K562 (cell line): ENCODE measurements around the gene CCP110. TPM values are rescaled to one million over a fixed set of nuclear protein-coding genes. Genes with fewer than 3 reads are reported as not detected.
A peak's percentile ranks its signal among the peaks of the same experiment; 100 is the strongest.

ENCODE experiments used
- ELF4 ChIP-seq: fragments of 450-650 bp; formaldehyde crosslinking; IDR thresholded peaks from 2 replicates; pipeline ENCODE4 v1.4.0; 2022; ENCODE audit warnings: missing genetic modification characterization
- FOSL1 ChIP-seq: fragments of 200-800 bp; sonication (Bioruptor generic); conservative IDR thresholded peaks from 2 replicates; pipeline ENCODE4 v1.6.1; 2016; ENCODE audit warnings: missing genetic modification characterization, missing compliant biosample characterization
- FOXP1 ChIP-seq: sonication (generic); formaldehyde crosslinking; IDR thresholded peaks from 2 replicates; pipeline ENCODE4 v1.8.0; 2022; ENCODE audit warnings: mild to moderate bottlenecking, missing genetic modification reagents
- KAT7 ChIP-seq: sonication (generic); formaldehyde crosslinking; IDR thresholded peaks from 2 replicates; pipeline ENCODE4 v1.8.0; 2022; ENCODE audit warnings: missing genetic modification reagents, mild to moderate bottlenecking, borderline replicate concordance
- MAFG ChIP-seq: fragments of 450-650 bp; conservative IDR thresholded peaks from 2 replicates; pipeline ENCODE4 v1.6.1; 2016; ENCODE audit warnings: missing genetic modification characterization, missing compliant biosample characterization
- NFE2 ChIP-seq: IDR thresholded peaks from 2 replicates; pipeline ENCODE4 v1.6.1; 2014; ENCODE audit warnings: antibody characterized with exemption, low read depth
- RB1 ChIP-seq: fragments of 450-650 bp; IDR thresholded peaks from 2 replicates; pipeline ENCODE4 v1.6.1; 2017; ENCODE audit warnings: low read depth, mild to moderate bottlenecking
- SMARCE1 ChIP-seq: fragments of 450-650 bp; IDR thresholded peaks from 2 replicates; pipeline ENCODE4 v1.7.1; 2016; ENCODE audit warnings: mild to moderate bottlenecking
- SP2 ChIP-seq: IDR thresholded peaks from 2 replicates; pipeline ENCODE4 v1.6.1; 2011; ENCODE audit warnings: mild to moderate bottlenecking, low read depth, low read length, moderate library complexity; ENCODE audit not compliant: poor library complexity, severe bottlenecking; ENCODE audit errors: extremely low read depth
- ZNF24 ChIP-seq: fragments of 450-650 bp; IDR thresholded peaks from 2 replicates; pipeline ENCODE4 v1.6.1; 2016
- ZNF263 ChIP-seq: sonication (generic); formaldehyde crosslinking; IDR thresholded peaks from 2 replicates; pipeline ENCODE4 v1.8.0; 2022; ENCODE audit warnings: mild to moderate bottlenecking, missing genetic modification reagents, borderline replicate concordance
- ZNF316 ChIP-seq: fragments of 450-650 bp; IDR thresholded peaks from 2 replicates; pipeline ENCODE4 v1.6.1; 2016
- polyA plus RNA-seq, 8 experiments: library from polyadenylated mRNA; depleted of rRNA in 4 of 8; stranded (reverse) in 5 of 8; unstranded in 3 of 8; fragments of >200 nt; fragmentation: Nextera tagmentation in 2 of 8; fragmentation: Illumina TruSeq in 1 of 8; extraction: Ambion mirVana in 2 of 8; extraction: Trizol in 1 of 8; gene quantifications; 2 replicates each; pipeline versions ENCODE4 v1.2.1 to v1.2.3, GENCODE V29; 2011 to 2014; ENCODE audit warnings: inconsistent platforms in 1 of 8, missing spikeins in 1 of 8
- total RNA-seq, 7 experiments: library from RNA; depleted of rRNA in 6 of 7; stranded (reverse); fragments of >200 nt in 6 of 7; fragmentation: Illumina TruSeq in 2 of 7; extraction: Trizol in 2 of 7; gene quantifications; 2 replicates each; pipeline versions ENCODE4 v1.2.1 to v1.2.3, GENCODE V29; 2011 to 2021; ENCODE audit warnings: low replicate concordance in 1 of 7
- TF ChIP-seq, protein P1 (sequence below): fragments of 450-650 bp; IDR thresholded peaks from 2 replicates; pipeline ENCODE4 v1.6.1; 2016; ENCODE audit warnings: low read depth
- TF ChIP-seq, protein P2 (sequence below), 2 experiments: fragments of 450-650 bp in 1 of 2; sonication (generic) in 1 of 2; formaldehyde crosslinking in 1 of 2; IDR thresholded peaks in 1 of 2; conservative IDR thresholded peaks in 1 of 2; 2 replicates each; pipeline versions ENCODE4 v1.6.1 to v1.8.1; 2016 to 2023; ENCODE audit warnings: mild to moderate bottlenecking in 2 of 2, moderate library complexity in 2 of 2, inconsistent platforms in 1 of 2, missing genetic modification reagents in 1 of 2
- TF ChIP-seq, protein P3 (sequence below): fragments of 250-450 bp; sonication (Bioruptor Pico); IDR thresholded peaks from 2 replicates; pipeline ENCODE4 v1.8.0; 2021; ENCODE audit warnings: moderate library complexity, mild to moderate bottlenecking, inconsistent platforms
- TF ChIP-seq, protein P4 (sequence below): fragments of 250-450 bp; sonication (Bioruptor Pico); IDR thresholded peaks from 2 replicates; pipeline ENCODE4 v1.5.0; 2020; ENCODE audit warnings: mild to moderate bottlenecking

The CCP110 gene
- total and polyA plus RNA-seq, 9 of the 15 experiments (the other 6 are each of a cell fraction or from before 2014, with no cell fraction given): 3.5 to 16.1 (median 12.1) TPM

DNA sequence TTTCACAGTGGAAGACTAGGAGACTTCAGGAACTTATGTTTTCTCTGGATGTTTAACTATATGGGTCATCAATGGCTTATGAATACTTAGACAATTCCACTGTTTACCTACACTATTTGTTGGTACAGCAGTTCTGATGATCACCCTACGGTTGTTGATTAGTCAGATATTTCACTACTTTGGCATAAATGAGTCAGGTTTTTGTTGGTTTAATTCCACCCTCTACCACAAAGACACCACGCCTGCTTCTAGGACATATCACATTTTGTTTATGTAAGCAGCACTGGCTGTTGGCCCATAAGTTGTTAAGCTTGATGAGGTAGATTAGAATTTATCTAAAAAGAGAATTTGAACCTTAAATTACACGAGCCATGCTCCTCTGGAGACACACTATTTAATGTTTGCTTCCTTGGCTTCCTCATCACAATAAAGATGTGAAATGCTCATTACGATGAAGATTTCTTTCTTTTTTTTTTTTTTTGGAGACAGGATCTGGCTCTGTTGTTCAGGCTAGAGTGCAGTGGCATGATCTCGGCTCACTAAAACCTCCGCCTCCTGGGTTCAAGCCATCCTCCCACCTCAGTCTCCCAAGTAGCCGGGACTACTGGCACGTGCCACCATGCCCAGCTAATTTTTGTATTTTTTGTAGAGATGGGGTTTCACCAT is 6.2 kb upstream of the CCP110 start (continued):
- TF ChIP-seq, protein P1, sequence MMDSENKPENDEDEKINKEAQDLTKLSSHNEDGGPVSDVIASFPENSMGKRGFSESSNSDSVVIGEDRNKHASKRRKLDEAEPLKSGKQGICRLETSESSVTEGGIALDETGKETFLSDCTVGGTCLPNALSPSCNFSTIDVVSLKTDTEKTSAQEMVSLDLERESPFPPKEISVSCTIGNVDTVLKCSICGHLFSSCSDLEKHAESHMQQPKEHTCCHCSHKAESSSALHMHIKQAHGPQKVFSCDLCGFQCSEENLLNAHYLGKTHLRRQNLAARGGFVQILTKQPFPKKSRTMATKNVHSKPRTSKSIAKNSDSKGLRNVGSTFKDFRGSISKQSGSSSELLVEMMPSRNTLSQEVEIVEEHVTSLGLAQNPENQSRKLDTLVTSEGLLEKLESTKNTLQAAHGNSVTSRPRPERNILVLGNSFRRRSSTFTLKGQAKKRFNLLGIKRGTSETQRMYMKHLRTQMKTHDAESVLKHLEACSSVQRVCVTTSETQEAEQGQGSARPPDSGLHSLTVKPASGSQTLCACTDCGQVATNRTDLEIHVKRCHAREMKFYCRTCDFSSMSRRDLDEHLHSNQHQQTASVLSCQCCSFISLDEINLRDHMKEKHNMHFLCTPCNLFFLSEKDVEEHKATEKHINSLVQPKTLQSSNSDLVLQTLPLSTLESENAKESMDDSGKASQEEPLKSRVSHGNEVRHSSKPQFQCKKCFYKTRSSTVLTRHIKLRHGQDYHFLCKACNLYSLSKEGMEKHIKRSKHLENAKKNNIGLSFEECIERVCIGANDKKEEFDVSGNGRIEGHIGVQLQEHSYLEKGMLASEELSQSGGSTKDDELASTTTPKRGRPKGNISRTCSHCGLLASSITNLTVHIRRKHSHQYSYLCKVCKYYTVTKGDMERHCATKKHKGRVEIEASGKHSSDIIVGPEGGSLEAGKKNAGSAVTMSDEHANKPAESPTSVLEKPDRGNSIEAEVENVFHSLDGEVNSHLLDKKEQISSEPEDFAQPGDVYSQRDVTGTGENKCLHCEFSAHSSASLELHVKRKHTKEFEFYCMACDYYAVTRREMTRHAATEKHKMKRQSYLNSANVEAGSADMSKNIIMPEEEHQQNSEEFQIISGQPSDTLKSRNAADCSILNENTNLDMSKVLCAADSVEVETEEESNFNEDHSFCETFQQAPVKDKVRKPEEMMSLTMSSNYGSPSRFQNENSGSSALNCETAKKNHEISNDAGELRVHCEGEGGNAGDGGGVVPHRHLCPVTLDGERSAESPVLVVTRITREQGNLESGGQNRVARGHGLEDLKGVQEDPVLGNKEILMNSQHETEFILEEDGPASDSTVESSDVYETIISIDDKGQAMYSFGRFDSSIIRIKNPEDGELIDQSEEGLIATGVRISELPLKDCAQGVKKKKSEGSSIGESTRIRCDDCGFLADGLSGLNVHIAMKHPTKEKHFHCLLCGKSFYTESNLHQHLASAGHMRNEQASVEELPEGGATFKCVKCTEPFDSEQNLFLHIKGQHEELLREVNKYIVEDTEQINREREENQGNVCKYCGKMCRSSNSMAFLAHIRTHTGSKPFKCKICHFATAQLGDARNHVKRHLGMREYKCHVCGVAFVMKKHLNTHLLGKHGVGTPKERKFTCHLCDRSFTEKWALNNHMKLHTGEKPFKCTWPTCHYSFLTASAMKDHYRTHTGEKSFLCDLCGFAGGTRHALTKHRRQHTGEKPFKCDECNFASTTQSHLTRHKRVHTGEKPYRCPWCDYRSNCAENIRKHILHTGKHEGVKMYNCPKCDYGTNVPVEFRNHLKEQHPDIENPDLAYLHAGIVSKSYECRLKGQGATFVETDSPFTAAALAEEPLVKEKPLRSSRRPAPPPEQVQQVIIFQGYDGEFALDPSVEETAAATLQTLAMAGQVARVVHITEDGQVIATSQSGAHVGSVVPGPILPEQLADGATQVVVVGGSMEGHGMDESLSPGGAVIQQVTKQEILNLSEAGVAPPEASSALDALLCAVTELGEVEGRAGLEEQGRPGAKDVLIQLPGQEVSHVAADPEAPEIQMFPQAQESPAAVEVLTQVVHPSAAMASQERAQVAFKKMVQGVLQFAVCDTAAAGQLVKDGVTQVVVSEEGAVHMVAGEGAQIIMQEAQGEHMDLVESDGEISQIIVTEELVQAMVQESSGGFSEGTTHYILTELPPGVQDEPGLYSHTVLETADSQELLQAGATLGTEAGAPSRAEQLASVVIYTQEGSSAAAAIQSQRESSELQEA: no peak
- no peak for TF ChIP-seq SP2
- TF ChIP-seq, protein P2, sequence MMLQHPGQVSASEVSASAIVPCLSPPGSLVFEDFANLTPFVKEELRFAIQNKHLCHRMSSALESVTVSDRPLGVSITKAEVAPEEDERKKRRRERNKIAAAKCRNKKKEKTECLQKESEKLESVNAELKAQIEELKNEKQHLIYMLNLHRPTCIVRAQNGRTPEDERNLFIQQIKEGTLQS (IDR thresholded peaks at IDR 0.05): peak; percentile 32; the same call in 1 of the 2 replicates
- TF ChIP-seq, protein P2 (CRISPR knock-in tag; conservative IDR thresholded peaks at IDR 0.05): no peak
- peak; percentile 69 for TF ChIP-seq FOSL1 (tag)
- no peak for TF ChIP-seq RB1
- 0 out of 2 replicates have a peak, but pooled peaks have one; percentile 11 for TF ChIP-seq MAFG (tag)
- peak; percentile 28; the same call in 1 of the 2 replicates for TF ChIP-seq ZNF316
- 0 out of 2 replicates have a peak, but pooled peaks have one; percentile 16 for TF ChIP-seq SMARCE1
- TF ChIP-seq, protein P3, sequence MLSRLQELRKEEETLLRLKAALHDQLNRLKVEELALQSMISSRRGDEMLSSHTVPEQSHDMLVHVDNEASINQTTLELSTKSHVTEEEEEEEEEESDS: no peak
- peak; percentile 25; the same call in 1 of the 2 replicates for TF ChIP-seq NFE2
- TF ChIP-seq ELF4 (CRISPR knock-in tag): no peak
- no peak for TF ChIP-seq ZNF263 (CRISPR knock-in tag)
- TF ChIP-seq, protein P4, sequence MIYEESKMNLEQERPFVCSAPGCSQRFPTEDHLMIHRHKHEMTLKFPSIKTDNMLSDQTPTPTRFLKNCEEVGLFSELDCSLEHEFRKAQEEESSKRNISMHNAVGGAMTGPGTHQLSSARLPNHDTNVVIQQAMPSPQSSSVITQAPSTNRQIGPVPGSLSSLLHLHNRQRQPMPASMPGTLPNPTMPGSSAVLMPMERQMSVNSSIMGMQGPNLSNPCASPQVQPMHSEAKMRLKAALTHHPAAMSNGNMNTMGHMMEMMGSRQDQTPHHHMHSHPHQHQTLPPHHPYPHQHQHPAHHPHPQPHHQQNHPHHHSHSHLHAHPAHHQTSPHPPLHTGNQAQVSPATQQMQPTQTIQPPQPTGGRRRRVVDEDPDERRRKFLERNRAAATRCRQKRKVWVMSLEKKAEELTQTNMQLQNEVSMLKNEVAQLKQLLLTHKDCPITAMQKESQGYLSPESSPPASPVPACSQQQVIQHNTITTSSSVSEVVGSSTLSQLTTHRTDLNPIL (CRISPR knock-in tag): no peak
- no peak for TF ChIP-seq ZNF24
- no peak for TF ChIP-seq KAT7 (CRISPR knock-in tag)
- no peak for TF ChIP-seq FOXP1 (CRISPR knock-in tag)
